Measurements from ENCODE around the gene ZNF324B. TPM values are rescaled to one million over a fixed set of nuclear protein-coding genes. Genes with fewer than 3 reads are reported as not detected.
A peak's percentile ranks its signal among the peaks of the same experiment; 100 is the strongest.
"Not testable (repeated sequence)": the region's sequence is repeated elsewhere in the genome, so short reads cannot be mapped to it uniquely, and the experiment has no call there.

The ZNF324B gene
- polyA plus RNA-seq, 3 donors = 0.46 to 3.1 (median 0.82) TPM

GRCh38 chr19:58440556-58440955 is 10.9 kb upstream of the ZNF324B start:
- Histone ChIP-seq H3K4me2 (replicated peaks; ENCODE audit: extremely low read depth, low read length, poor library complexity, severe bottlenecking) (peak overlapping the region; percentile 76), H4K20me1 (ENCODE audit: insufficient read depth, low read length) (no peaks in the 10 kb centered on the region), H3K4me3 (replicated peaks in 1 of 3; ENCODE audit: low read depth in 2 of 3, low read length in 3 of 3) (peak overlapping the region; percentile 27 to 81 (median 79)), H3K4me1 (ENCODE audit: control insufficient read depth in 1 of 2, insufficient read depth in 2 of 2, low read length in 2 of 2) (peaks cover 16% of the 10 kb centered on the region in 2 donors), H3K36me3 (replicated peaks in 1 of 2; ENCODE audit: control insufficient read depth in 1 of 2, insufficient read depth in 2 of 2, low read length in 2 of 2) (peaks cover 11 to 27% of the 10 kb centered on the region in 2 donors), H3K27me3 (ENCODE audit: control insufficient read depth in 2 of 2, insufficient read depth in 2 of 2, low read length in 2 of 2) (peaks cover 0 to 3% of the 10 kb centered on the region in 2 donors), H3K79me2 (ENCODE audit: insufficient read depth, low read length) (peaks cover 8% of the 10 kb centered on the region), H3K9ac (ENCODE audit: insufficient read depth, low read length, poor library complexity, severe bottlenecking) (peak overlapping the region; percentile 59), H2AFZ (ENCODE audit: insufficient read depth, low read depth, low read length, poor library complexity, severe bottlenecking) (peak overlapping the region; percentile 94), H3K27ac (ENCODE audit: low read depth in 1 of 2, low read length in 2 of 2) (peak overlapping the region; percentile 81 to 93), H3K9me3 (replicated peaks in 1 of 2; ENCODE audit: control insufficient read depth in 1 of 2, insufficient read depth in 1 of 2, low read length in 2 of 2) (peaks cover 41 to 65% of the 10 kb centered on the region in 2 donors)
- no peak for DNase-seq
- H3K27me3 Mint-ChIP-seq (ENCODE audit: low read depth in 3 of 3) = peaks cover 3 to 15% (median 14%) of the 10 kb centered on the region in 3 donors
- peaks cover 54 to 78% (median 69%) of the 10 kb centered on the region in 7 donors for H3K9me3 Mint-ChIP-seq
- H3K36me3 Mint-ChIP-seq = peaks cover 32 to 42% of the 10 kb centered on the region in 2 donors
- TF ChIP-seq CTCF (IDR thresholded peaks at IDR 0.05) = no peak
- H3K4me1 Mint-ChIP-seq = peaks cover 16% of the 10 kb centered on the region
- peak overlapping the region; percentile 86 to 93 for H3K4me3 Mint-ChIP-seq
- intact Hi-C loops (cut with micrococcal nuclease) = loop anchor here in 1 of 2 donors (1.0 to 2.0 kb wide), 3 partner anchors 11 to 53 kb away; partner anchors contain the start of genes RPS5 and ZNF324B
- peak overlapping the region; percentile 93 to 98 (median 95) for H3K27ac Mint-ChIP-seq
- WGBS (ENCODE audit: insufficient coverage) = 13% methylated on average over 31 of the region's 31 CpGs

GRCh38 chr19:58442986-58443385 is 8.4 kb upstream of the ZNF324B start:
- 86% methylated on average over 7 of the region's 7 CpGs for WGBS (ENCODE audit: insufficient coverage)
- Mint-ChIP-seq H3K36me3 (peaks cover 12 to 18% of the 10 kb centered on the region in 2 donors), H3K9me3 (peaks cover 41 to 69% (median 62%) of the 10 kb centered on the region in 7 donors), H3K27me3 (ENCODE audit: low read depth in 3 of 3) (peaks cover 12 to 25% (median 13%) of the 10 kb centered on the region in 3 donors), H3K4me1 (peaks cover 16% of the 10 kb centered on the region)
- H3K79me2 ChIP-seq (ENCODE audit: insufficient read depth, low read length); H3K4me3 ChIP-seq (replicated peaks in 1 of 3; ENCODE audit: low read depth in 2 of 3, low read length in 3 of 3); H3K4me2 ChIP-seq (replicated peaks; ENCODE audit: extremely low read depth, low read length, poor library complexity, severe bottlenecking); intact Hi-C loops (cut with micrococcal nuclease); H3K27ac Mint-ChIP-seq; H3K27me3 ChIP-seq (ENCODE audit: control insufficient read depth in 2 of 2, insufficient read depth in 2 of 2, low read length in 2 of 2); H2AFZ ChIP-seq (ENCODE audit: insufficient read depth, low read depth, low read length, poor library complexity, severe bottlenecking); H3K4me3 Mint-ChIP-seq; DNase-seq; H3K9ac ChIP-seq (ENCODE audit: insufficient read depth, low read length, poor library complexity, severe bottlenecking); H4K20me1 ChIP-seq (ENCODE audit: insufficient read depth, low read length); H3K27ac ChIP-seq (ENCODE audit: low read depth in 1 of 2, low read length in 2 of 2); H3K36me3 ChIP-seq (replicated peaks in 1 of 2; ENCODE audit: control insufficient read depth in 1 of 2, insufficient read depth in 2 of 2, low read length in 2 of 2): not testable (repeated sequence)
- H3K9me3 ChIP-seq (replicated peaks in 1 of 2; ENCODE audit: control insufficient read depth in 1 of 2, insufficient read depth in 1 of 2, low read length in 2 of 2) = peaks cover 27 to 46% of the 10 kb centered on the region in 2 donors
- peaks cover 16% of the 10 kb centered on the region in 2 donors for H3K4me1 ChIP-seq (ENCODE audit: control insufficient read depth in 1 of 2, insufficient read depth in 2 of 2, low read length in 2 of 2)

GRCh38 chr19:58448860-58449259 is 2.6 kb upstream of the ZNF324B start:
- Histone ChIP-seq H3K9me3 (replicated peaks in 1 of 2; ENCODE audit: control insufficient read depth in 1 of 2, insufficient read depth in 1 of 2, low read length in 2 of 2) (peaks cover 20 to 24% of the 10 kb centered on the region in 2 donors), H3K4me1 (ENCODE audit: control insufficient read depth in 1 of 2, insufficient read depth in 2 of 2, low read length in 2 of 2) (peaks cover 11 to 15% of the 10 kb centered on the region in 2 donors)
- H3K36me3 Mint-ChIP-seq; intact Hi-C loops (cut with micrococcal nuclease); H3K9ac ChIP-seq (ENCODE audit: insufficient read depth, low read length, poor library complexity, severe bottlenecking); H3K4me3 ChIP-seq (replicated peaks in 1 of 3; ENCODE audit: low read depth in 2 of 3, low read length in 3 of 3); H4K20me1 ChIP-seq (ENCODE audit: insufficient read depth, low read length); DNase-seq; H3K27ac Mint-ChIP-seq; H3K36me3 ChIP-seq (replicated peaks in 1 of 2; ENCODE audit: control insufficient read depth in 1 of 2, insufficient read depth in 2 of 2, low read length in 2 of 2); H2AFZ ChIP-seq (ENCODE audit: insufficient read depth, low read depth, low read length, poor library complexity, severe bottlenecking); H3K79me2 ChIP-seq (ENCODE audit: insufficient read depth, low read length); H3K27me3 ChIP-seq (ENCODE audit: control insufficient read depth in 2 of 2, insufficient read depth in 2 of 2, low read length in 2 of 2); H3K27ac ChIP-seq (ENCODE audit: low read depth in 1 of 2, low read length in 2 of 2); H3K4me2 ChIP-seq (replicated peaks; ENCODE audit: extremely low read depth, low read length, poor library complexity, severe bottlenecking); H3K4me3 Mint-ChIP-seq: not testable (repeated sequence)
- peaks cover 7 to 19% (median 18%) of the 10 kb centered on the region in 3 donors for H3K27me3 Mint-ChIP-seq (ENCODE audit: low read depth in 3 of 3)
- H3K4me1 Mint-ChIP-seq = peaks cover 16% of the 10 kb centered on the region
- peaks cover 16 to 39% (median 35%) of the 10 kb centered on the region in 7 donors for H3K9me3 Mint-ChIP-seq
- 86% methylated on average over 3 of the region's 3 CpGs for WGBS (ENCODE audit: insufficient coverage)

- H3K27me3 ChIP-seq (ENCODE audit: control insufficient read depth in 2 of 2, insufficient read depth in 2 of 2, low read length in 2 of 2); intact Hi-C loops (cut with micrococcal nuclease); H3K27ac ChIP-seq (ENCODE audit: low read depth in 1 of 2, low read length in 2 of 2); H3K4me2 ChIP-seq (replicated peaks; ENCODE audit: extremely low read depth, low read length, poor library complexity, severe bottlenecking); H3K9ac ChIP-seq (ENCODE audit: insufficient read depth, low read length, poor library complexity, severe bottlenecking); H3K79me2 ChIP-seq (ENCODE audit: insufficient read depth, low read length); H3K27ac Mint-ChIP-seq; H3K4me3 ChIP-seq (replicated peaks in 1 of 3; ENCODE audit: low read depth in 2 of 3, low read length in 3 of 3); H2AFZ ChIP-seq (ENCODE audit: insufficient read depth, low read depth, low read length, poor library complexity, severe bottlenecking); H4K20me1 ChIP-seq (ENCODE audit: insufficient read depth, low read length): not testable (repeated sequence)
- Histone ChIP-seq H3K9me3 (replicated peaks in 1 of 2; ENCODE audit: control insufficient read depth in 1 of 2, insufficient read depth in 1 of 2, low read length in 2 of 2) (peaks cover 20 to 24% of the 10 kb centered on the region in 2 donors), H3K36me3 (replicated peaks in 1 of 2; ENCODE audit: control insufficient read depth in 1 of 2, insufficient read depth in 2 of 2, low read length in 2 of 2) (peaks cover 5 to 15% of the 10 kb centered on the region in 2 donors), H3K4me1 (ENCODE audit: control insufficient read depth in 1 of 2, insufficient read depth in 2 of 2, low read length in 2 of 2) (peaks cover 11 to 15% of the 10 kb centered on the region in 2 donors)
- 73% methylated on average over 2 of the region's 5 CpGs for WGBS (ENCODE audit: insufficient coverage)
- Mint-ChIP-seq H3K36me3 (peaks cover 10 to 14% of the 10 kb centered on the region in 2 donors), H3K9me3 (peaks cover 16 to 39% (median 34%) of the 10 kb centered on the region in 7 donors), H3K4me1 (peaks cover 16% of the 10 kb centered on the region), H3K27me3 (ENCODE audit: low read depth in 3 of 3) (peaks cover 3 to 16% (median 13%) of the 10 kb centered on the region in 3 donors), H3K4me3 (peak overlapping the region in 1 of 2 donors; percentile 47)
- peak in 2 of 3 donors; percentile 15 to 43 for DNase-seq
These were observed 1.4 kb upstream of the ZNF324B start for GRCh38 chr19:58449980-58450379.

All from CD14-positive monocyte (primary cell).